ENCODE measurements around the gene ARID2. TPM values are rescaled to one million over a fixed set of nuclear protein-coding genes. Genes with fewer than 3 reads are reported as not detected.

ARID2 gene
- total RNA-seq, 2 donors from 2014 or later, result 30.5 to 36.2 TPM

- ATAC-seq (ENCODE audit: insufficient number of reproducible peaks, low FRiP score, low read depth) (no peak), DNase-seq (ENCODE audit: low spot score) (no peak)
- Histone ChIP-seq H3K36me3 (no peaks in the 10 kb centered on the region), H3K27ac (no peak overlapping the region), H3K9me3 (no peaks in the 10 kb centered on the region), H3K4me3 (no peak overlapping the region), H3K27me3 (replicated peaks; ENCODE audit: insufficient read depth) (no peaks in the 10 kb centered on the region), H3K4me1 (ENCODE audit: control insufficient read depth in 1 of 2, low read depth in 2 of 2) (no peaks in the 10 kb centered on the region)
- no peak for TF ChIP-seq CTCF (IDR thresholded peaks at IDR 0.05)
These were observed 73.6 kb downstream of the ARID2 start for GRCh38 chr12:45803111-45803510.

- no peaks in the 10 kb centered on the region for H3K9me3 ChIP-seq
- H3K27ac ChIP-seq, result no peak overlapping the region
- no peaks in the 10 kb centered on the region for H3K27me3 ChIP-seq (replicated peaks; ENCODE audit: insufficient read depth)
- H3K36me3 ChIP-seq, result no peaks in the 10 kb centered on the region
- ATAC-seq (ENCODE audit: insufficient number of reproducible peaks, low FRiP score, low read depth) (no peak), DNase-seq (ENCODE audit: low spot score) (no peak)
- no peak for TF ChIP-seq CTCF (IDR thresholded peaks at IDR 0.05)
- H3K4me3 ChIP-seq, result no peak overlapping the region
- H3K4me1 ChIP-seq (ENCODE audit: control insufficient read depth in 1 of 2, low read depth in 2 of 2), result no peaks in the 10 kb centered on the region
These were observed 87.1 kb downstream of the ARID2 start for GRCh38 chr12:45816652-45817051.

- Histone ChIP-seq H3K4me3 (no peak overlapping the region), H3K9me3 (no peaks in the 10 kb centered on the region), H3K36me3 (peaks cover 3% of the 10 kb centered on the region), H3K27me3 (replicated peaks; ENCODE audit: insufficient read depth) (no peaks in the 10 kb centered on the region), H3K27ac (no peak overlapping the region), H3K4me1 (ENCODE audit: control insufficient read depth in 1 of 2, low read depth in 2 of 2) (no peaks in the 10 kb centered on the region)
- ATAC-seq (ENCODE audit: insufficient number of reproducible peaks, low FRiP score, low read depth), result no peak
- TF ChIP-seq CTCF (IDR thresholded peaks at IDR 0.05), result no peak
- DNase-seq (ENCODE audit: low spot score), result no peak
These were observed 98.5 kb downstream of the ARID2 start for GRCh38 chr12:45827974-45828373.

- ATAC-seq (ENCODE audit: insufficient number of reproducible peaks, low FRiP score, low read depth) (no peak), DNase-seq (ENCODE audit: low spot score) (no peak)
- TF ChIP-seq CTCF (IDR thresholded peaks at IDR 0.05), result no peak
These were observed 98.9 kb downstream of the ARID2 start for GRCh38 chr12:45828402-45828801.

GRCh38 chr12:45831590-45831989 lies 102.1 kb downstream of the ARID2 start:
- Histone ChIP-seq H3K4me3 (no peak overlapping the region), H3K4me1 (ENCODE audit: control insufficient read depth in 1 of 2, low read depth in 2 of 2) (no peaks in the 10 kb centered on the region), H3K27ac (no peak overlapping the region), H3K36me3 (peaks cover under 1% of the 10 kb centered on the region), H3K27me3 (replicated peaks; ENCODE audit: insufficient read depth) (no peaks in the 10 kb centered on the region), H3K9me3 (no peaks in the 10 kb centered on the region)
- DNase-seq (ENCODE audit: low spot score), result no peak
- ATAC-seq (ENCODE audit: insufficient number of reproducible peaks, low FRiP score, low read depth), result no peak
- no peak for TF ChIP-seq CTCF (IDR thresholded peaks at IDR 0.05)

More at GRCh38 chr12:45828402-45828801, 98.9 kb downstream of the ARID2 start:
- peaks cover 3% of the 10 kb centered on the region for H3K36me3 ChIP-seq
- no peak overlapping the region for H3K27ac ChIP-seq
- no peak overlapping the region for H3K4me3 ChIP-seq
- H3K27me3 ChIP-seq (replicated peaks; ENCODE audit: insufficient read depth), result no peaks in the 10 kb centered on the region
- no peaks in the 10 kb centered on the region for H3K4me1 ChIP-seq (ENCODE audit: control insufficient read depth in 1 of 2, low read depth in 2 of 2)
- H3K9me3 ChIP-seq, result no peaks in the 10 kb centered on the region
